ENCODE data around the gene FAM174C.

- TF ChIP-seq POLR2A (IDR thresholded peaks at IDR 0.05) = no peak
- TF ChIP-seq, protein P1, sequence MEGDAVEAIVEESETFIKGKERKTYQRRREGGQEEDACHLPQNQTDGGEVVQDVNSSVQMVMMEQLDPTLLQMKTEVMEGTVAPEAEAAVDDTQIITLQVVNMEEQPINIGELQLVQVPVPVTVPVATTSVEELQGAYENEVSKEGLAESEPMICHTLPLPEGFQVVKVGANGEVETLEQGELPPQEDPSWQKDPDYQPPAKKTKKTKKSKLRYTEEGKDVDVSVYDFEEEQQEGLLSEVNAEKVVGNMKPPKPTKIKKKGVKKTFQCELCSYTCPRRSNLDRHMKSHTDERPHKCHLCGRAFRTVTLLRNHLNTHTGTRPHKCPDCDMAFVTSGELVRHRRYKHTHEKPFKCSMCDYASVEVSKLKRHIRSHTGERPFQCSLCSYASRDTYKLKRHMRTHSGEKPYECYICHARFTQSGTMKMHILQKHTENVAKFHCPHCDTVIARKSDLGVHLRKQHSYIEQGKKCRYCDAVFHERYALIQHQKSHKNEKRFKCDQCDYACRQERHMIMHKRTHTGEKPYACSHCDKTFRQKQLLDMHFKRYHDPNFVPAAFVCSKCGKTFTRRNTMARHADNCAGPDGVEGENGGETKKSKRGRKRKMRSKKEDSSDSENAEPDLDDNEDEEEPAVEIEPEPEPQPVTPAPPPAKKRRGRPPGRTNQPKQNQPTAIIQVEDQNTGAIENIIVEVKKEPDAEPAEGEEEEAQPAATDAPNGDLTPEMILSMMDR (IDR thresholded peaks at IDR 0.05) = no peak
Measured at GRCh38 chr19:1322198-1322981, 47.1 kb downstream of the FAM174C start.
